Endothelial cell of umbilical vein (primary cell): ENCODE results near the gene RAMP3. TPM values are rescaled to one million over a fixed set of nuclear protein-coding genes. Genes with fewer than 3 reads are reported as not detected.

Experiments
- BruUV-seq: library from RNA; stranded (reverse); fragments of 400-500 nt; replicated peaks from 2 replicates; lab custom pipeline; 2021; lab: Mats Ljungman, UMichigan
- CTCF ChIA-PET: fragments of 300-600, 350-600 bp; sonication (Branson Sonifier 250); formaldehyde crosslinking; loops from one replicate; lab custom pipeline; 2021; ENCODE audit warnings: antibody characterized with exemption, inconsistent platforms; lab: Charles Lee
- POLR2A ChIA-PET: fragments of 300-600, 350-600 bp; sonication (Branson Sonifier 250); formaldehyde crosslinking; loops from one replicate; lab custom pipeline; 2021; ENCODE audit warnings: antibody characterized with exemption, inconsistent platforms; lab: Charles Lee
- DNase-seq: peaks from one replicate; pipeline ENCODE4 v3.0.0-alpha.2; 2011; ENCODE audit warnings: low read depth, low spot score
- FAIRE-seq: peaks from 2 replicates; lab custom pipeline; 2011; peaks lifted over from hg19 to GRCh38; lab: Jason Lieb, UNC
- H2AFZ ChIP-seq: 2 replicates; pipeline ENCODE4 v1.6.0; 2012; ENCODE audit warnings: low read depth, low read length, control low read depth, inconsistent platforms
- H3K27ac ChIP-seq: 2 replicates; pipeline ENCODE4 v1.5.1; 2011; ENCODE audit warnings: low read depth, mild to moderate bottlenecking, control low read depth, low read length, moderate library complexity; ENCODE audit not compliant: insufficient read depth
- H3K27me3 ChIP-seq, 2 experiments: 2 replicates each; pipeline versions ENCODE4 v1.6.0 to v1.6.1; 2011; ENCODE audit warnings: low read length in 2 of 2, mixed read lengths in 1 of 2; ENCODE audit not compliant: control insufficient read depth in 2 of 2, insufficient read depth in 2 of 2
- H3K36me3 ChIP-seq, 2 experiments: 2 replicates in 1 of 2; 3 replicates in 1 of 2; pipeline ENCODE4 v1.5.1; 2011; ENCODE audit warnings: low read length in 2 of 2, mild to moderate bottlenecking in 1 of 2, moderate library complexity in 1 of 2; ENCODE audit not compliant: control insufficient read depth in 2 of 2, insufficient read depth in 2 of 2; ENCODE audit errors: extremely low read depth in 1 of 2
- H3K4me1 ChIP-seq: 3 replicates; pipeline ENCODE4 v1.5.1; 2011; ENCODE audit warnings: mild to moderate bottlenecking, low read length; ENCODE audit not compliant: control insufficient read depth, insufficient read depth; ENCODE audit errors: extremely low read depth
- H3K4me2 ChIP-seq: 2 replicates; pipeline ENCODE4 v1.6.1; 2011; ENCODE audit warnings: low read length, control low read depth, mixed read lengths; ENCODE audit not compliant: insufficient read depth
- H3K4me3 ChIP-seq, 3 experiments: fragments of 200-600 bp in 1 of 3; sonication (generic), shearing (Covaris generic) in 1 of 3; replicated peaks in 1 of 3; 2 replicates each; pipeline ENCODE4 v1.5.1; 2011 to 2016; ENCODE audit warnings: control low read depth in 3 of 3, low read length in 3 of 3, mild to moderate bottlenecking in 2 of 3, inconsistent platforms in 1 of 3, low read depth in 1 of 3, moderate library complexity in 1 of 3; ENCODE audit not compliant: insufficient read depth in 1 of 3
- H3K79me2 ChIP-seq: 2 replicates; pipeline ENCODE4 v1.6.0; 2012; ENCODE audit warnings: low read length, inconsistent platforms; ENCODE audit not compliant: control insufficient read depth, insufficient read depth
- H3K9ac ChIP-seq: replicated peaks from 2 replicates; pipeline ENCODE3; 2011; ENCODE audit warnings: low read length, control low read depth; ENCODE audit not compliant: insufficient read depth; ENCODE audit errors: extremely low read depth
- H3K9me1 ChIP-seq: replicated peaks from 3 replicates; pipeline ENCODE4 v1.6.0; 2011; ENCODE audit warnings: mild to moderate bottlenecking, low read length; ENCODE audit not compliant: control insufficient read depth, insufficient read depth; ENCODE audit errors: extremely low read depth
- H3K9me3 ChIP-seq: replicated peaks from 2 replicates; pipeline ENCODE4 v1.5.1; 2012; ENCODE audit warnings: low read length, inconsistent platforms; ENCODE audit not compliant: control insufficient read depth, insufficient read depth
- H4K20me1 ChIP-seq: replicated peaks from 2 replicates; pipeline ENCODE3; 2011; ENCODE audit warnings: mild to moderate bottlenecking, low read length; ENCODE audit not compliant: control insufficient read depth, insufficient read depth; ENCODE audit errors: extremely low read depth
- EZH2 ChIP-seq: IDR thresholded peaks from 2 replicates; pipeline ENCODE4 v1.6.1; 2012; ENCODE audit warnings: borderline replicate concordance, low read depth, mild to moderate bottlenecking, moderate library complexity, low read length, inconsistent platforms; ENCODE audit not compliant: severe bottlenecking
- FOS ChIP-seq: IDR thresholded peaks from 2 replicates; pipeline ENCODE4 v1.6.1; 2011; ENCODE audit warnings: mild to moderate bottlenecking, low read length, moderate library complexity, borderline replicate concordance; ENCODE audit not compliant: insufficient read depth
- GATA2 ChIP-seq: IDR thresholded peaks from 2 replicates; pipeline ENCODE4 v1.7.0; 2011; ENCODE audit warnings: low read depth, mild to moderate bottlenecking, moderate library complexity, mixed read lengths, low read length; ENCODE audit not compliant: insufficient read length, insufficient read depth
- JUN ChIP-seq: IDR thresholded peaks from 2 replicates; pipeline ENCODE4 v1.6.1; 2011; ENCODE audit warnings: borderline replicate concordance, low read depth; ENCODE audit not compliant: insufficient read length, insufficient read depth
- MAX ChIP-seq: IDR thresholded peaks from 2 replicates; pipeline ENCODE4 v1.6.1; 2011; ENCODE audit not compliant: insufficient read depth, insufficient read length
- MYC ChIP-seq: IDR thresholded peaks from one replicate; pipeline ENCODE4 v1.6.1; 2011; ENCODE audit warnings: mild to moderate bottlenecking, low read depth, low read length
- POLR2A ChIP-seq: IDR thresholded peaks from 2 replicates; pipeline ENCODE4 v1.6.1; 2012; ENCODE audit warnings: low read depth, mild to moderate bottlenecking, control low read depth, low read length
- POLR2AphosphoS5 ChIP-seq: IDR thresholded peaks from 2 replicates; pipeline ENCODE4 v1.6.1; 2012; ENCODE audit warnings: low read depth, mild to moderate bottlenecking, control low read depth, low read length, moderate library complexity; ENCODE audit not compliant: insufficient read depth
- dilution Hi-C: fragments of 300-500 bp; cut with MboI; formaldehyde crosslinking; loops from one replicate; pipeline ENCODE4 v1.15.0; 2019; ENCODE audit warnings: low sequenced_read_pairs; ENCODE audit not compliant: extremely low pct_ligation_motif_present
- intact Hi-C: fragments of 100-400 bp; cut with micrococcal nuclease; formaldehyde crosslinking; loops from one replicate; pipeline ENCODE4 v1.10.0; 2022
- polyA plus RNA-seq, 4 experiments: library from polyadenylated mRNA; depleted of rRNA in 3 of 4; stranded (reverse) in 3 of 4; unstranded in 1 of 4; fragments of >200 nt; gene quantifications; 2 replicates each; pipeline versions ENCODE4 v1.2.1 to v1.2.3, GENCODE V29; 2011 to 2012; ENCODE audit warnings: missing spikeins in 1 of 4
- total RNA-seq: library from RNA; stranded (reverse); gene quantifications from 2 replicates; pipeline ENCODE4 v1.2.3, GENCODE V29; 2021
- TF ChIP-seq, protein P1 (sequence below), 2 donors: IDR thresholded peaks; 1 replicate in 1 of 2; 2 replicates in 1 of 2; pipeline ENCODE4 v1.5.1; 2011; ENCODE audit warnings: low read length in 2 of 2, mild to moderate bottlenecking in 2 of 2, moderate library complexity in 2 of 2, control low read depth in 1 of 2, inconsistent platforms in 1 of 2, low read depth in 1 of 2; ENCODE audit not compliant: insufficient read depth in 1 of 2; ENCODE audit errors: extremely low read depth in 1 of 2

RAMP3 gene
- total and polyA plus RNA-seq, 2 donors (not counting 3 experiments of a cell fraction or from before 2014, with no cell fraction given), result not detected

GRCh38 chr7:45126920-45127319, 30.7 kb upstream of the RAMP3 start:
- Histone ChIP-seq H3K27me3 (no peaks in the 10 kb centered on the region), H3K4me2 (no peak overlapping the region), H3K27ac (no peak overlapping the region), H3K9me1 (no peaks in the 10 kb centered on the region), H4K20me1 (no peaks in the 10 kb centered on the region), H3K36me3 (no peaks in the 10 kb centered on the region), H2AFZ (no peak overlapping the region), H3K4me1 (no peaks in the 10 kb centered on the region), H3K4me3 (no peak overlapping the region), H3K79me2 (no peaks in the 10 kb centered on the region), H3K9ac (no peak overlapping the region), H3K9me3 (no peaks in the 10 kb centered on the region)
- dilution Hi-C loops (no loop called here), intact Hi-C loops (no loop called here)
- no peak for FAIRE-seq
- POLR2A ChIA-PET, result no interaction called here
- CTCF ChIA-PET, result interaction anchor here (2.1 to 2.4 kb wide), 2 partner anchors 9 to 154 kb away, joined by 5 to 12 read pairs; no protein-coding TSS in a partner anchor
- BruUV-seq, result no TSS peak
- TF ChIP-seq EZH2, result no peak
- no peak for TF ChIP-seq FOS
- no peak for TF ChIP-seq MAX
- TF ChIP-seq, protein P1, sequence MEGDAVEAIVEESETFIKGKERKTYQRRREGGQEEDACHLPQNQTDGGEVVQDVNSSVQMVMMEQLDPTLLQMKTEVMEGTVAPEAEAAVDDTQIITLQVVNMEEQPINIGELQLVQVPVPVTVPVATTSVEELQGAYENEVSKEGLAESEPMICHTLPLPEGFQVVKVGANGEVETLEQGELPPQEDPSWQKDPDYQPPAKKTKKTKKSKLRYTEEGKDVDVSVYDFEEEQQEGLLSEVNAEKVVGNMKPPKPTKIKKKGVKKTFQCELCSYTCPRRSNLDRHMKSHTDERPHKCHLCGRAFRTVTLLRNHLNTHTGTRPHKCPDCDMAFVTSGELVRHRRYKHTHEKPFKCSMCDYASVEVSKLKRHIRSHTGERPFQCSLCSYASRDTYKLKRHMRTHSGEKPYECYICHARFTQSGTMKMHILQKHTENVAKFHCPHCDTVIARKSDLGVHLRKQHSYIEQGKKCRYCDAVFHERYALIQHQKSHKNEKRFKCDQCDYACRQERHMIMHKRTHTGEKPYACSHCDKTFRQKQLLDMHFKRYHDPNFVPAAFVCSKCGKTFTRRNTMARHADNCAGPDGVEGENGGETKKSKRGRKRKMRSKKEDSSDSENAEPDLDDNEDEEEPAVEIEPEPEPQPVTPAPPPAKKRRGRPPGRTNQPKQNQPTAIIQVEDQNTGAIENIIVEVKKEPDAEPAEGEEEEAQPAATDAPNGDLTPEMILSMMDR (IDR thresholded peaks at IDR 0.05; ENCODE audit: extremely low read depth in 1 of 2, insufficient read depth in 1 of 2, low read depth in 1 of 2, low read length in 2 of 2), result no peak
- TF ChIP-seq MYC, result no peak
- no peak for TF ChIP-seq JUN
- TF ChIP-seq POLR2AphosphoS5, result no peak
- TF ChIP-seq POLR2A, result no peak
- no peak for TF ChIP-seq GATA2
- no peak for DNase-seq
